Choroid plexus epithelial cell (primary cell): Measurements from ENCODE around the gene SSTR3.
A peak's percentile ranks its signal among the peaks of the same experiment; 100 is the strongest.

ENCODE experiments used
- DNase-seq: peaks from one replicate; pipeline ENCODE4 v3.0.0-alpha.2; 2010; ENCODE audit warnings: low read depth
- H3K4me3 ChIP-seq: 2 replicates; pipeline ENCODE4 v1.5.1; 2011; ENCODE audit warnings: low read depth, mild to moderate bottlenecking, control low read depth, low read length, moderate library complexity
- CTCF ChIP-seq: conservative IDR thresholded peaks from 2 replicates; pipeline ENCODE4 v1.5.1; 2011; ENCODE audit warnings: low read depth, mild to moderate bottlenecking, control low read depth, inconsistent platforms, low read length, moderate library complexity

The SSTR3 gene

GRCh38 chr22:37169947-37170688, 42.2 kb downstream of the SSTR3 start:
- no peak overlapping the region for H3K4me3 ChIP-seq
- DNase-seq, result no peak
- TF ChIP-seq CTCF, result no peak

- no peak for TF ChIP-seq CTCF
- no peak overlapping the region for H3K4me3 ChIP-seq
- DNase-seq, result no peak
Observed at GRCh38 chr22:37169406-37169805, 42.9 kb downstream of the SSTR3 start.

GRCh38 chr22:37167981-37168647, 44.2 kb downstream of the SSTR3 start:
- no peak for TF ChIP-seq CTCF
- no peak for DNase-seq
- H3K4me3 ChIP-seq, result no peak overlapping the region

- DNase-seq, result no peak
- TF ChIP-seq CTCF, result no peak
- H3K4me3 ChIP-seq, result no peak overlapping the region
Observed at GRCh38 chr22:37167176-37167980, 44.9 kb downstream of the SSTR3 start.

GRCh38 chr22:37166675-37167066, 45.6 kb downstream of the SSTR3 start:
- no peak overlapping the region for H3K4me3 ChIP-seq
- DNase-seq, result peak; percentile 81
- TF ChIP-seq CTCF, result peak; percentile 94

- TF ChIP-seq CTCF, result no peak
- H3K4me3 ChIP-seq, result no peak overlapping the region
- no peak for DNase-seq
Observed at GRCh38 chr22:37165940-37166674, 46.2 kb downstream of the SSTR3 start.
